Endothelial cell of umbilical vein (primary cell): Measurements from ENCODE around the gene COMMD9.

Experiments
- EZH2 ChIP-seq: IDR thresholded peaks from 2 replicates; pipeline ENCODE4 v1.6.1; 2012; ENCODE audit warnings: borderline replicate concordance, low read depth, mild to moderate bottlenecking, moderate library complexity, low read length, inconsistent platforms; ENCODE audit not compliant: severe bottlenecking
- FOS ChIP-seq: IDR thresholded peaks from 2 replicates; pipeline ENCODE4 v1.6.1; 2011; ENCODE audit warnings: mild to moderate bottlenecking, low read length, moderate library complexity, borderline replicate concordance; ENCODE audit not compliant: insufficient read depth
- GATA2 ChIP-seq: IDR thresholded peaks from 2 replicates; pipeline ENCODE4 v1.7.0; 2011; ENCODE audit warnings: low read depth, mild to moderate bottlenecking, moderate library complexity, mixed read lengths, low read length; ENCODE audit not compliant: insufficient read length, insufficient read depth
- MYC ChIP-seq: IDR thresholded peaks from one replicate; pipeline ENCODE4 v1.6.1; 2011; ENCODE audit warnings: mild to moderate bottlenecking, low read depth, low read length
- POLR2A ChIP-seq: IDR thresholded peaks from 2 replicates; pipeline ENCODE4 v1.6.1; 2012; ENCODE audit warnings: low read depth, mild to moderate bottlenecking, control low read depth, low read length
- POLR2AphosphoS5 ChIP-seq: IDR thresholded peaks from 2 replicates; pipeline ENCODE4 v1.6.1; 2012; ENCODE audit warnings: low read depth, mild to moderate bottlenecking, control low read depth, low read length, moderate library complexity; ENCODE audit not compliant: insufficient read depth
- TF ChIP-seq, protein P1 (sequence below), 2 donors: IDR thresholded peaks; 1 replicate in 1 of 2; 2 replicates in 1 of 2; pipeline ENCODE4 v1.5.1; 2011; ENCODE audit warnings: low read length in 2 of 2, mild to moderate bottlenecking in 2 of 2, moderate library complexity in 2 of 2, control low read depth in 1 of 2, inconsistent platforms in 1 of 2, low read depth in 1 of 2; ENCODE audit not compliant: insufficient read depth in 1 of 2; ENCODE audit errors: extremely low read depth in 1 of 2

DNA sequence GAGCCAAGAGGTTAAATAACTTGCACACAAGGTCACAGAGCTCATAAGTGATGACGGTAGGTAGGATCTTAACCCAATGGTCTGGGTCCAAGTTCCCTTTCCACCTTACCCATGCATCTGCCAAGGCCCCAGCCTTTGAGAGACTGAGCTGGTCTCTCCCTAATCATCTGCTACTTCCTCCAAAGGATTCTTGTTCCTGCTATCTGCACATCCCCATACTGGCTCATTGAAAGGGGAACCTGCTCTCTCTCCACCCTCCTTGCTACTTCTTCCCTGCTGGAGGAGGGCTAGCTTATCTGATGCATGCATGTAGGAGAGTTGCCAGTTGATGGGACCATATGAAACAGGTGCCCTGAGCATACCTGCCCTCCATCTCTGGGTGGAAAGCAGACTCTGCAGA is 47.7 kb downstream of the COMMD9 start:
- TF ChIP-seq POLR2AphosphoS5 = no peak
- TF ChIP-seq, protein P1, sequence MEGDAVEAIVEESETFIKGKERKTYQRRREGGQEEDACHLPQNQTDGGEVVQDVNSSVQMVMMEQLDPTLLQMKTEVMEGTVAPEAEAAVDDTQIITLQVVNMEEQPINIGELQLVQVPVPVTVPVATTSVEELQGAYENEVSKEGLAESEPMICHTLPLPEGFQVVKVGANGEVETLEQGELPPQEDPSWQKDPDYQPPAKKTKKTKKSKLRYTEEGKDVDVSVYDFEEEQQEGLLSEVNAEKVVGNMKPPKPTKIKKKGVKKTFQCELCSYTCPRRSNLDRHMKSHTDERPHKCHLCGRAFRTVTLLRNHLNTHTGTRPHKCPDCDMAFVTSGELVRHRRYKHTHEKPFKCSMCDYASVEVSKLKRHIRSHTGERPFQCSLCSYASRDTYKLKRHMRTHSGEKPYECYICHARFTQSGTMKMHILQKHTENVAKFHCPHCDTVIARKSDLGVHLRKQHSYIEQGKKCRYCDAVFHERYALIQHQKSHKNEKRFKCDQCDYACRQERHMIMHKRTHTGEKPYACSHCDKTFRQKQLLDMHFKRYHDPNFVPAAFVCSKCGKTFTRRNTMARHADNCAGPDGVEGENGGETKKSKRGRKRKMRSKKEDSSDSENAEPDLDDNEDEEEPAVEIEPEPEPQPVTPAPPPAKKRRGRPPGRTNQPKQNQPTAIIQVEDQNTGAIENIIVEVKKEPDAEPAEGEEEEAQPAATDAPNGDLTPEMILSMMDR (IDR thresholded peaks at IDR 0.05; ENCODE audit: extremely low read depth in 1 of 2, insufficient read depth in 1 of 2, low read depth in 1 of 2, low read length in 2 of 2) = no peak
- no peak for TF ChIP-seq POLR2A
- TF ChIP-seq GATA2 = no peak
- no peak for TF ChIP-seq MYC
- TF ChIP-seq EZH2 = no peak
- no peak for TF ChIP-seq FOS
